T-helper 1 cell treated with Interleukin-12 subunit alpha and Interleukin-12 subunit beta and Interleukin-4 antibody, amounts not matched to agents 30 μg/mL and 1 μg/mL, for 36 hours (primary cell): ENCODE data around the gene ZBTB40.

Experiments
- H3K27ac Mint-ChIP-seq: one replicate; pipeline ENCODE4 v1.8.0; 2021; ENCODE audit warnings: mild to moderate bottlenecking, mixed read lengths
- H3K27me3 Mint-ChIP-seq: one replicate; pipeline ENCODE4 v1.8.0; 2021; ENCODE audit warnings: low read depth, mixed read lengths
- H3K36me3 Mint-ChIP-seq: one replicate; pipeline ENCODE4 v1.8.0; 2021; ENCODE audit warnings: low read depth, mixed read lengths
- H3K4me1 Mint-ChIP-seq: one replicate; pipeline ENCODE4 v1.8.0; 2021; ENCODE audit warnings: low read depth, mixed read lengths
- H3K4me3 Mint-ChIP-seq: one replicate; pipeline ENCODE4 v1.8.0; 2021; ENCODE audit warnings: mild to moderate bottlenecking, moderate library complexity, mixed read lengths
- H3K9me3 Mint-ChIP-seq: one replicate; pipeline ENCODE4 v1.8.0; 2021; ENCODE audit warnings: mixed read lengths

ZBTB40 gene

GRCh38 chr1:22553104-22553880 lies 101.6 kb downstream of the ZBTB40 start:
- Mint-ChIP-seq H3K4me1 (peaks cover 2% of the 10 kb centered on the region), H3K27ac (no peak overlapping the region)

GRCh38 chr1:22553991-22554522 lies 102.4 kb downstream of the ZBTB40 start:
- no peaks in the 10 kb centered on the region for H3K36me3 Mint-ChIP-seq
- H3K27me3 Mint-ChIP-seq = peaks cover 32% of the 10 kb centered on the region
- H3K9me3 Mint-ChIP-seq = no peaks in the 10 kb centered on the region
- H3K4me1 Mint-ChIP-seq = peaks cover 2% of the 10 kb centered on the region
- no peak overlapping the region for H3K4me3 Mint-ChIP-seq
- no peak overlapping the region for H3K27ac Mint-ChIP-seq

More at GRCh38 chr1:22553104-22553880, 101.6 kb downstream of the ZBTB40 start:
- Mint-ChIP-seq H3K4me3 (no peak overlapping the region), H3K36me3 (no peaks in the 10 kb centered on the region), H3K27me3 (peaks cover 29% of the 10 kb centered on the region), H3K9me3 (no peaks in the 10 kb centered on the region)

GRCh38 chr1:22555371-22555656 lies 103.7 kb downstream of the ZBTB40 start:
- H3K4me3 Mint-ChIP-seq = no peak overlapping the region
- H3K27ac Mint-ChIP-seq = no peak overlapping the region
- no peaks in the 10 kb centered on the region for H3K36me3 Mint-ChIP-seq
- H3K27me3 Mint-ChIP-seq = peaks cover 38% of the 10 kb centered on the region
- H3K4me1 Mint-ChIP-seq = peaks cover 2% of the 10 kb centered on the region
- no peaks in the 10 kb centered on the region for H3K9me3 Mint-ChIP-seq

DNA sequence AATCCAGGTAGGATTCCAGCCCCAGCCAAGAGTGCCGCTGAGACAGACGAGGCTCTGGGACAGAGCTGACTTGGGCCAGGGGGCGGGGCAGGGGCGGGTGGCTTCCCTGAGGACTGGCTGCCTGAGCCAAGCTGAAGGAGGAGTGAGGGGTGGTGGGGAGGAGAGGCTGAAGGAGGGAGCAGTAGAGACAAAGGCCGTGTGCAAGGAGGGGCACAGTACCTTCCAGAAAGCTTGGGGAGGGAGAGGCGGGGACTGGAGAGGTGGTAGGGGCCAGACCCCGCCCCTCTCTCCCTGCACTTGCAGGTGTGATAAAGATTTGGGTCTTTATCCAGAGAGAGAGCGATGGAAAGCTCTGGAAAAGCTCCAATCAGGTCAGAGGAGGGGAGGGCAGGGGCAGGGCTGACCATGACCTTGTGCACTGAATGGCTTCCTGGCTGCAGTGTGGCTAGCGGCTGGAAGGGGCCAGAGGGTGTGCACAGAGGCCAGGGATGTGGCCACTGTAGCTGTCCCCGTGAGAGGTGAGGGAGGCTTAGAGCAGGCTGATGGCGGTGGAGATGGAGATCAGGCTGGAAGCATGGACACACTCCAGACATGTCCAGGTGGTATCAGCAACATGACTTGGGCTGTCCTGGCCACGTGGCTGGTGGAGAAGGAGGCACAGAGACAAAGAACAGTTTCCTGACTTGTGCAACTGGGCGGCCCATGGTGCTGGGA lies 104.9 kb downstream of the ZBTB40 start:
- Mint-ChIP-seq H3K4me3 (no peak overlapping the region), H3K27me3 (peaks cover 44% of the 10 kb centered on the region), H3K27ac (no peak overlapping the region), H3K4me1 (peaks cover 2% of the 10 kb centered on the region), H3K9me3 (no peaks in the 10 kb centered on the region), H3K36me3 (no peaks in the 10 kb centered on the region)

DNA sequence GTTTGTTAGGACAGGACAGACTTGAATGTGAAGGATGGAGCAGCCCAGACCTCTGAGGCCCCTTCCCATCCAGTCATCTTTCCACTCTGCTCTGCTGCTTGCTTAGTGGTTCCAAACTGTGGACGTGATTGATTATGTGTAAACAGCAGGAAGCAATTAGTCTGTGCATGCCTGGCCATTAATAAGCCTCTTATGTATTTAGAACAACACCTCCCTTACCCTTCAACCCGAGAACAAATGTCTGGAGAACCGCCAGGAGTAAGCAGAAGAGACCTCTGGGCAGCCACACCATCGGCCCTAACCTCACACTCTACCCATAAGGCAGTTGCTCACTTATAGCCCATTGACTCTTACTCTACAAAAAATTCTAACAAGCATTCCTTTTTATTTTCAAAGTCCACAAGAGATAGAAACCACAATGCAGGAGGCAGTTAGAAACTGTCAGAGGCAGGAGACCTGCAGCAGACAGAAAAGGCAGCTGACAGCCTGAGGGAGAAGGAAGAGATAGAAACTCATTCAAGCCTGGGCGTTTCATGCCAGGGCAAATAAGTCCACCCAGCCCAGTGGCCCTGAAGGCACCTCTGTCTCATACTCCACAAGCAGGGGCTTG lies 105.8 kb downstream of the ZBTB40 start:
- Mint-ChIP-seq H3K27me3 (peaks cover 53% of the 10 kb centered on the region), H3K27ac (no peak overlapping the region), H3K9me3 (no peaks in the 10 kb centered on the region), H3K36me3 (no peaks in the 10 kb centered on the region), H3K4me1 (peaks cover 2% of the 10 kb centered on the region), H3K4me3 (no peak overlapping the region)

- Mint-ChIP-seq H3K27me3 (peaks cover 47% of the 10 kb centered on the region), H3K27ac (no peak within 1 kb of the TSS)
Observed at GRCh38 chr1:22562584-22563583, 111.2 kb downstream of the ZBTB40 start, which contains the start of gene EPHA8. EPHA8 (plus strand) TSS chr1:22563489; CDS start chr1:22563636, 147 bp downstream.

GRCh38 chr1:22563671-22564602 lies 112.3 kb downstream of the ZBTB40 start:
- H3K4me1 Mint-ChIP-seq = no peaks in the 10 kb centered on the region
- H3K27me3 Mint-ChIP-seq = peaks cover 46% of the 10 kb centered on the region
- H3K9me3 Mint-ChIP-seq = no peaks in the 10 kb centered on the region
- no peak overlapping the region for H3K27ac Mint-ChIP-seq
- H3K36me3 Mint-ChIP-seq = no peaks in the 10 kb centered on the region
- H3K4me3 Mint-ChIP-seq = no peak overlapping the region

More at GRCh38 chr1:22562584-22563583, 111.2 kb downstream of the ZBTB40 start, which contains the start of gene EPHA8:
- no peak within 1 kb of the TSS for H3K4me3 Mint-ChIP-seq
- no peaks in the 10 kb centered on the region for H3K36me3 Mint-ChIP-seq
- H3K9me3 Mint-ChIP-seq = no peaks in the 10 kb centered on the region
- no peaks in the 10 kb centered on the region for H3K4me1 Mint-ChIP-seq

DNA sequence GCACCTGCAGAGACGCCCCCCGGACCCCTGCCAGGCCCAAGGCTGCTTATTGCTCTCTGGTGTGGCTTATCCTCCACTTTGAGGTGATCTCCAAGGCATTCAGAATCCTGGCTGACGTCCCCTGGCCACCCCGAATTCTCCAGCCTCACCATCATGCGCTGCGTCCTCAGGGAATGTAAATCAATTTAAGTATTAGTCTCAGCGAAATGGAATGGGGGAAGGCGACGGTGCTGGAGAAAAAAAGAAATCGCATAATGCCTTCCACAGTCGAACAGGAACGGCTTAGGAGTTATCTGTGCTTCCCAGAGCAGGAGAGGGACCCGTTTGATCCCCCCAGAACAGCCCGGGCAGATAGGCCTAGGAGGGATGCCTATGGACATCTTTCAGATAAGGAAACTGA lies 114.5 kb downstream of the ZBTB40 start:
- no peak overlapping the region for H3K27ac Mint-ChIP-seq
- H3K9me3 Mint-ChIP-seq = no peaks in the 10 kb centered on the region
- no peaks in the 10 kb centered on the region for H3K4me1 Mint-ChIP-seq
- H3K4me3 Mint-ChIP-seq = no peak overlapping the region
- H3K27me3 Mint-ChIP-seq = peaks cover 36% of the 10 kb centered on the region
- H3K36me3 Mint-ChIP-seq = no peaks in the 10 kb centered on the region

- Mint-ChIP-seq H3K36me3 (no peaks in the 10 kb centered on the region), H3K4me1 (no peaks in the 10 kb centered on the region), H3K4me3 (no peak overlapping the region), H3K27ac (no peak overlapping the region), H3K9me3 (no peaks in the 10 kb centered on the region), H3K27me3 (peaks cover 26% of the 10 kb centered on the region)
Observed at GRCh38 chr1:22567197-22567596, 115.5 kb downstream of the ZBTB40 start.

DNA sequence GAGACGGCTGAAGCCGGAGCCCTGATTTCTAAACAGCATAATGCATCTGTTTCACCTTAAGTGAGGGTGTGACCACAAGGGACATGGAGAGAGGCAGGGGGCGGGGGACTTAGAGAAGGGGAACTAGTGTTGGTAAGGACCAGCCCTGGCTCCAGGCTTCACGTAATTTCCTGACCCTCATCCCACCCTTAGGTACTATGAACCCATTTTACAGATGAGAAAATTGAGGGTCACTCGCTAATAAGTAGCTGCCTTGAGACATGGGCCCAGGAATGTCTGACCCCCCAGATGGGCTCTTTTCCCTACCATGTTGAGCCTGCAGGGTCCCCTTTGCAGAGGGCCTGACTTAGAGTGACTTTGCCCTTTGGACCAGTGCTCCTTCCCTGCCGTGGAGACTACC lies 116.3 kb downstream of the ZBTB40 start:
- Mint-ChIP-seq H3K4me1 (no peaks in the 10 kb centered on the region), H3K4me3 (no peak overlapping the region)

DNA sequence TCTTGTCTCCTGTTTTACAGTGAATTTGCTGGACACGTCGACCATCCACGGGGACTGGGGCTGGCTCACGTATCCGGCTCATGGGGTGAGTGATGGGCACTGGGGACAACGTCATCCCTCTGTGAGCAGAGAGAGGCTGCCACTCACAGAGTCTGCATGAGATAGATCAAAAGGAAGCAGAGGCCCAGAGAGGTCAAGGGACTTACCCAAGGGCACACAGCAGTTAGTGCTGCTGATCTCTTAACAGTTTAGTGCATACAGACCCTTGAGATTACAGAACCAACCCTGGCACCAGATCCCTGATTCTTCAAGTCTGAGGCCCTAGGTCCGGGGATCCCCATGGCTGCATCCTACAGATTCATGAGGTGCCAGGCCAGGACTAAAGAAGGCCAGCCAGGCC lies 117.6 kb downstream of the ZBTB40 start:
- no peaks in the 10 kb centered on the region for H3K9me3 Mint-ChIP-seq
- H3K4me3 Mint-ChIP-seq = no peak overlapping the region
- no peak overlapping the region for H3K27ac Mint-ChIP-seq
- no peaks in the 10 kb centered on the region for H3K36me3 Mint-ChIP-seq
- H3K27me3 Mint-ChIP-seq = peaks cover 10% of the 10 kb centered on the region
- H3K4me1 Mint-ChIP-seq = no peaks in the 10 kb centered on the region

More for the DNA sequence above, 116.3 kb downstream of the ZBTB40 start:
- no peaks in the 10 kb centered on the region for H3K9me3 Mint-ChIP-seq
- no peak overlapping the region for H3K27ac Mint-ChIP-seq
- H3K36me3 Mint-ChIP-seq = no peaks in the 10 kb centered on the region
- peaks cover 18% of the 10 kb centered on the region for H3K27me3 Mint-ChIP-seq

- Mint-ChIP-seq H3K27ac (no peak overlapping the region), H3K4me1 (no peaks in the 10 kb centered on the region), H3K36me3 (no peaks in the 10 kb centered on the region), H3K9me3 (no peaks in the 10 kb centered on the region), H3K27me3 (peaks cover 1% of the 10 kb centered on the region), H3K4me3 (no peak overlapping the region)
Observed at GRCh38 chr1:22570140-22570909, 118.7 kb downstream of the ZBTB40 start.
